Measurements from ENCODE around the gene ZBED1.
"Not testable (repeated sequence)": the region's sequence is repeated elsewhere in the genome, so short reads cannot be mapped to it uniquely, and the experiment has no call there.

Gene ZBED1

DNA sequence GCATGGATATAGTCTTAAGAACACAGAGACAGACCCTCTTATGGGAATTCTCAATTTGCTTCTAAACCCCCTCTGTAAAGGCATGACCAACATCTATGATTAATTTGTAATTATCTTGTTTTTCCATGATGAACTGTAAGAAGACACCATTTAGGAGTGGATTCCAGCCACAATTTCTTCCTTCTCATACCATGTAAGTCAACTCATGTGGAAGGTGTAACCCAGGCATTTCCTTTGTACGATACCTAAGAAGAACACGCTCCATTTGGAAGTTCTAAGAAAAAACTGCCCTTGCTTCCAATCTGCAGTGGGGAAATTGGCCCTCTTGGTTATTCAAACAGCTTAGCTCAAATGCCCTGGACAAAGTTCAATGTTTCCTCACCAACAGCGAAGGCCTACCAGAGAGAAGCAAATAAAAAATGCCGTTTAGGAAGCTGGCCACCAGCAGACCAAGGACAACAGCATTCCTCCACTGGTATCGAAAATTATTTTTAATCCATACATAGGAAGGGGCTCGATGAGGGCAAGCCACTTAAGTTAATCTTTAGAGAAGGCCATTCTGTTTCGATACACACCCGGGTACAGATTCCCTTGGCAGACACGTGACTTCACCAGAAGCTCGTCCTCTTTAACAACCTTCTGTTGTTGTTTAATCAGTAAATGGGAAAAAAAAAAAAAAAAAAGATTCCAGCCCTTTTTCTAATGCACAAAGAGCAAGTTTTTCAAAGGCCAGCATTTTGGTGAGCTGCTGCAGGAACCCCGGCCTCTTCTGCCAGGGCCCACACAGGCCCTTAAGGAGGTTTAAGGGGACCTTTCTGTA is 2.6 kb downstream of the ZBED1 start:
- DNase-seq (ENCODE audit: low read depth, low spot score), result no peak

DNA sequence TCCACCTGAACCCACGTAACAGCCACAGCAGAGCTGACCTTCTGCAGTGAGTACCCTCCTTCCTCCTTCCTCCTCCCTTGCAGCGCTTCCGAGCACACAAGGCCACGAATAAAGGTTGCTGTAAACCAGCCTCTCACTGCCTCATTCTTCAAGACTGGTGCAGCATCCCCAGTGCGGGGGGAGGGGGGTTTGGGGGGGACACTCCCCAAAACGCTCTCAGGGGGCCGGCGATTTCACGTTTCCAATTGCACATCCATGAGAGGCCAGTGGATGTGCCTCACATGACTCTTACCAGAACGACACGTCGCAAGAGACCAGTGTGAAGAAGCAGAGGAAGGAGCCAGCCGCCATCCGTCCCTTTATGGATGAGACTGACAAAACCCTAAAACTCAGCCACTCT is 5.2 kb downstream of the ZBED1 start:
- DNase-seq (ENCODE audit: low read depth, low spot score), result no peak

- no peak for DNase-seq (ENCODE audit: low read depth, low spot score)
Observed at GRCh38 chrX:2492531-2493218, 8.1 kb downstream of the ZBED1 start.

- DNase-seq (ENCODE audit: low read depth, low spot score), result no peak
Observed at GRCh38 chrX:2490634-2491033, 10.1 kb downstream of the ZBED1 start.

GRCh38 chrX:2489446-2490445 is 11.0 kb downstream of the ZBED1 start:
- DNase-seq (ENCODE audit: low read depth, low spot score), result no peak

- no peak for DNase-seq (ENCODE audit: low read depth, low spot score)
Observed at GRCh38 chrX:2488621-2489285, 12.0 kb downstream of the ZBED1 start.

DNA sequence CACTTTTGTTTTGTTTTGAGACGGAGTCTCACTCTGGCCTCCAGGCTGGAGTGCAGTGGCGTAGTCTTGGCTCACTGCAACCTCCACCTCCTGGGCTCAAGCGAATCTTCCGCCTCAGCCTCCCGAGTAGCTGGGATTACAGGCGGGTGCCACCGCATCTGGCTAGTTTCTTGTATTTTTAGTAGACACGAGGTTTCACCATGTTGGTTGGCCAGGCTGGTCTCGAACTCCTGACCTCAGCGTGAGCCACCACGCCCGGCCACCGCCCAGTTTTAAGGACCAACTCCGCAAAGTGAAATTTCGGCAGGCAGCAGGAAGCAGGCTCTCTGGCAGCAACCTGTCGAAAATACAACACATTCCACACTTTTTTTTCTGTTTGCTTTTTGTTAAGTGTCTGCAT is 13.4 kb downstream of the ZBED1 start:
- DNase-seq (ENCODE audit: low read depth, low spot score), result no peak

GRCh38 chrX:2486476-2487133 is 14.2 kb downstream of the ZBED1 start:
- DNase-seq (ENCODE audit: low read depth, low spot score), result no peak

DNA sequence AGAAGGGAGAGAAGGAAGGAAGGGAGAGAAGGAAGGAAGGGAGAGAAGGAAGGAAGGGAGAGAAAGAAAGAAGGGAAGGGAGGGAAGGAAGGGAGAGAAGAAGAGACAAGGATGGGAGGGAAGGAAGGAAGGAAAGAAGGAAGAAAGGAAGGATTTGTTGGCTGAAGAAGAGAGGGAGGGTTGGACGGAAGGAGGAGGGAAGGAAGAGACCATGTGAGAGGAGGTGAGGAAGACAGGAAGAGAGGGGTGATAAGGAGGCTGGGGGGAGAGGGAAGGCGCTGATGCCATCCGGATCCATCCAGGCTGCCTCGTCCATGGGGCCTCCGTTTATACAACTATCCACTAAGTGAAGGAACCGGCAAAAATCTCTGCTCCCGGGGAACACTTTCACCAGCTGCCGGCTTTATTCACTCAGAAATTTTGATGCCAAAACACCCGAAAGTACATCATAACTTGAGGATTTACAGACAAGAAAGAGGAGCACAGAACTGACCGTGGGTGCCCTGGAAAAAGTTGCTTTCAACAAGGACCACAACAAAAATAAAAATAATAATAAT is 14.9 kb downstream of the ZBED1 start:
- no peak for DNase-seq (ENCODE audit: low read depth, low spot score)

DNA sequence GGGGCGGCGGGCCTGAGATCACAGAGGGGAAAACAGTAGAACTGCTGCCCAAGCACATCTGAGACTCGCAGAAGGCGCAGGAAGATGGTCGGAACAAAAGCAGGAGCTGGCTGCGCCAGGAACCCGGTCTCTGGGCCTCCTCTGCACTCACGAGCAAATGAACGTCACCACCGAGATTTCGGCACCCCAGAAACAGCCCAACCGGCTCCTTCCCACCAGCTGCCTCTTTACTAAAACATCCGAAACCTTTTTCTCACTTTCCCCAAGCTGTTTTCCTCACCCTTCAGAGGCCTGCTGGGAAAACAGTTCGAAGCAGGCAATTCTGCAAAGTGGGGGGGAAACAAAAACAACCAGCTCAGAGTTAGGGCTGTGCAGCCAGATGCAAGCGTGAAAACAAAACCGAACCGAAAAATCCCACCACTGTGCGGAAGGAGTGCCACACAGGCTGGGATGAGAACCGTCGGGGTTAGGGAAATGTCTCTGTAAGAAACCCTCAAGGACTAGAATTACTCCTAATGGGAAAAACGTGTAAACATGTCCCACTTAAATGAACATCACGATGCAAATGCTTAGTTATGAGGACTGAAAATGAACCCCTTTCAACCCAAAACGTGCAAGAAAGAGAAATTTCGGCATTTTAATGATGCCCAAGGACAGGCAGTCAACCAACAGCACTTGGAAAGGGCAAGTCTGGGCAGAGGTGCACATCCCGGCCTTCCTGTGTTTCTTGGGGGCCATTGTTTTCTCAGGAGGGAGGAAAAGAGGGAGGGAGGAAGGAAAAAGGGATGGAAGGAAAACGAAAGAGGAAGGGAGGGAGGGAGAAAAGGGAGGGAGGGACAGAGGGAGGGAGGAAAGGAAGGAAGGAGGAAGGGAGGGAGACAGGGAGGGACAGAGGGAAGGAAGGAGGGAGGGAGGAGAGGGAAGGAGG is 15.8 kb downstream of the ZBED1 start:
- no peak for DNase-seq (ENCODE audit: low read depth, low spot score)

DNA sequence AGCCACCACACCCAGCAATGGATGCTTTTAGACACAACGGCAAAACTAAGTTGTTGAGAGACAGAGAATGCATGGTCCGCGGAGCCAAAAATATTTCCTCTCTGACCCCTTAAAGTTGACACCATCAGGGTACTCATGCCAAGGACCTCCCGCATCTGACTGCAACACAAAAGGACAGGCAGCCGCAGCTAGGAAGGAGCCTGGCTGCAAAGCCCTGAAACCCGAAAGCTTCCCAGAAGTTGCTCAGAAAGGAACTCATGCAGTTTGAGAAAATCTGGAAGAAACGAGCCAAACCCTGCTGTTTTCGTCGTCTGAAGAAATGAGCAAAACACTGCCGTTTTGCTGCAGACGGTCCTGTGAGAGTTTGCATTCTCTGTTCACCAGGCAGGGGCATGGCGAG is 16.5 kb downstream of the ZBED1 start:
- DNase-seq (ENCODE audit: low read depth, low spot score), result no peak

DNA sequence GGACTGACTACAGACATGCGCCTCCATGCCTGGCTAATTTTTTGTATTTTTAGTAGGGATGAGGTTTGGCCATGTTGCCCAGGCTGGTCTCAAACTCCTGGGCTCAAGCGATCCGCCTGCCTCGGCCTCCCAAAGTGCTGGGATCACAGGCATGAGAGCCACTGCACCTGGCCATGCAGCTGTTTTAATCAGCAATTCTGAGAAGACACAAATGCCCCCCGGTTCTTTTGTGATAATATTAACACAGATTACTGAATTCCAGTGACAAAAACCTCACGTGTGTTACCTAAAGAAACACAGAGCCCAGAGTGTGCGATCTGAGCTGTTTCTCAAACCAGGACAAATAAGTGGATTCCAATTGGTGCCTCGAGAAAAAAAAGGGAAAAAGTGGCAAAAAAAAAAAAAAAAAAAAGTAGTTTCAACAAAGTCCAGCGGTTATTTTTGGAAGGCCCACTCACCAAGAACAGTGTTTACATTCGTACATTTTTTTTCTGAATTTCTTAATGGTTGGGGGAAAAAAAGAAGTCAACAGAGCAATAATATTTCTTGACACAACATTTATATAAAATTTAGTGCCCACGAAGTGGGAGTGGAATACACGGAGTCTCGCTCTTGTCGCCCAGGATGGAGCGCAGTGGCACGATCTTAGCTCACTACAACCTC is 17.2 kb downstream of the ZBED1 start:
- DNase-seq (ENCODE audit: low read depth, low spot score), result no peak

DNA sequence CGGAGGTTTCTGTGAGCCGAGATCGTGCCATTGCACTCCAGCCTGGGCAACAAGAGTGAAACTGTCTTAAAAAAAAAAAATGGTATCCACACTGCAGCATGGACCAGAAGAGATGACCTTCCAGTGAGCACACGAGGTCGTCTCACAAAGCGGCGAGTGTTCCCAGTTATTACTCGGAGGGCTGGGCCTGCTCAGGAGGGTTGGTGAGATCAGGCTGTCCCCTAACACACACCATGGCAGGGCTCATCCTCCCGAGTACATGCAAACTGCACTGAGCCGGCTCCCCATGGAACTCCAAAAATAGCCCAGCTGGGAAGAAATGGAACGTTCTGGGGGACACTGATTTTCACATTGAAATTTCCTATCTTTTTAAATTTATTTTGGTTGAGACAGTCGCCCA is 19.2 kb downstream of the ZBED1 start:
- not testable (repeated sequence) for DNase-seq (ENCODE audit: low read depth, low spot score)

- DNase-seq (ENCODE audit: low read depth, low spot score), result not testable (repeated sequence)
Observed at GRCh38 chrX:2479982-2480381, 20.8 kb downstream of the ZBED1 start.

DNA sequence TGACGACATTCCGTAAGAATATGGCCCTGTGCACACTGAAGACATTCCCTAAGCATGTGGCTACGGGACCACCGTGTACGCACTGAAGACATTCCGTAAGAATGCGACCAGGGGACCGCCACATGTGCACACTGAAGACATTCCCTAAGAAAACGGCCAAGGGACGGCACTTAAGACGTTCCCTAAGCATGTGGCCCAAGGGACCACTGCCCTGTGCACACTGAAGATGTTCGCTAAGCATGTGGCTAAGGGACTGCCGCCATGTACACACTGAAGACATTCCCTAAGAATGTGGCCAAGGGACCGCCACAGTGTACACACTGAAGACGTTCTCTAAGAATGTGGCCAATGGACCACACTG is 21.4 kb downstream of the ZBED1 start:
- no peak for DNase-seq (ENCODE audit: low read depth, low spot score)

- DNase-seq (ENCODE audit: low read depth, low spot score), result no peak
Observed at GRCh38 chrX:2478546-2479419, 22.0 kb downstream of the ZBED1 start.

DNA sequence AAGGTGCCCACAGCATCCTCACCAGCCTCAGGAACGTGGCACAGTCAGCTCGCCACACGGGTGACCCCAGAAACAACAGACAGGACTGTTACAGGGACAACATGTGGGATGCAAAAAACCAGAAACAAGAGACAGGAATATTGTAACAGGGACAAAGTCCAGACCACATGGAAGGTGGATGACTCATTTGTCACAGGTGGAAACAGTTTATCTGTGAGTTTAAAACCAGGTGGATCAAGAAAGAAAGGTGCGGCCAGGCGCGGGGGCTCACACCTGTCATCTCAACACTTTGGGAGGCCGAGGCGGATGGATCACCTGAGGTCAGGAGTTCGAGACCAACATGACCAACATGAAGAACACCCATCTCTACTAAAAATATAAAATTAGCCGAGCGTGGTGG is 23.5 kb downstream of the ZBED1 start:
- not testable (repeated sequence) for DNase-seq (ENCODE audit: low read depth, low spot score)

Data from iPS DF 19.7 (cell line).